Measurements from ENCODE around the gene PLSCR2. TPM values are rescaled to one million over a fixed set of nuclear protein-coding genes. Genes with fewer than 3 reads are reported as not detected.
A peak's percentile ranks its signal among the peaks of the same experiment; 100 is the strongest.

The PLSCR2 gene
- total and polyA plus RNA-seq, 9 of the 15 experiments (the other 6 are each of a cell fraction or from before 2014, with no cell fraction given) = 0.07 to 0.49 (median 0.25) TPM; not detected in 4

GRCh38 chr3:146498002-146498736 is 28.8 kb upstream of the PLSCR2 start:
- no peak overlapping the region for H3K4me2 ChIP-seq (ENCODE audit: insufficient read depth, low read length)
- H3K9ac ChIP-seq (ENCODE audit: insufficient read depth in 1 of 2, low read depth in 2 of 2, low read length in 2 of 2) = no peak overlapping the region
- no peaks in the 10 kb centered on the region for H3K27me3 ChIP-seq (ENCODE audit: control insufficient read depth in 2 of 2, insufficient read depth in 2 of 2, low read length in 2 of 2)
- H3K4me1 ChIP-seq (replicated peaks in 1 of 2; ENCODE audit: control insufficient read depth in 2 of 2, insufficient read depth in 2 of 2, low read length in 2 of 2) = peaks cover 9 to 19% of the 10 kb centered on the region in 2 experiments; a peak in 4 of 5 replicates
- H3K79me2 ChIP-seq (ENCODE audit: control insufficient read depth, insufficient read depth, low read length) = no peaks in the 10 kb centered on the region
- H3K27ac ChIP-seq (ENCODE audit: extremely low read depth, low read depth, low read length) = no peak overlapping the region
- peaks cover 6% of the 10 kb centered on the region for H3K9me3 ChIP-seq (replicated peaks; ENCODE audit: control insufficient read depth, insufficient read depth, low read depth, low read length)
- no peak for FAIRE-seq
- ATAC-seq = no peak
- ChIA-PET CTCF (ENCODE audit: low intra/inter-chr PET ratio) (no interaction called here), POLR2A (interaction anchor here (2.2 kb wide), 1 partner anchor 16 kb away, joined by 6 read pairs; no protein-coding TSS in a partner anchor)
- H2AFZ ChIP-seq (ENCODE audit: low read depth, low read length) = no peak overlapping the region
- WGBS (ENCODE audit: insufficient coverage, low coverage, missing lambda C conversion rate) = 92% methylated on average over 13 of the region's 13 CpGs
- H4K20me1 ChIP-seq (replicated peaks; ENCODE audit: control insufficient read depth, insufficient read depth, low read length) = no peaks in the 10 kb centered on the region
- H3K36me3 ChIP-seq (ENCODE audit: control insufficient read depth, insufficient read depth, low read length) = no peaks in the 10 kb centered on the region
- peak; percentile 25 for TF ChIP-seq RBM25 (IDR thresholded peaks at IDR 0.05; ENCODE audit: low read depth, low read length, severe bottlenecking)
- peak; percentile 81 for TF ChIP-seq NFYB (IDR thresholded peaks at IDR 0.05; ENCODE audit: extremely low read depth, insufficient read length)
- TF ChIP-seq POLR2AphosphoS2 (IDR thresholded peaks at IDR 0.05; ENCODE audit: low read length) = no peak
- H3K4me3 ChIP-seq = no peak overlapping the region
- H3K9me1 ChIP-seq (ENCODE audit: control insufficient read depth, insufficient read depth, low read length) = no peaks in the 10 kb centered on the region
- intact Hi-C loops (cut with micrococcal nuclease) (no loop called here), in situ Hi-C loops (cut with MboI) (no loop called here)
- BruUV-seq (replicated peaks) = no TSS peak
- DNase-seq (ENCODE audit: extremely low read depth in 1 of 4, low spot score in 3 of 4) = no peak
